ENCODE measurements around the gene MAGEC2.

DNA sequence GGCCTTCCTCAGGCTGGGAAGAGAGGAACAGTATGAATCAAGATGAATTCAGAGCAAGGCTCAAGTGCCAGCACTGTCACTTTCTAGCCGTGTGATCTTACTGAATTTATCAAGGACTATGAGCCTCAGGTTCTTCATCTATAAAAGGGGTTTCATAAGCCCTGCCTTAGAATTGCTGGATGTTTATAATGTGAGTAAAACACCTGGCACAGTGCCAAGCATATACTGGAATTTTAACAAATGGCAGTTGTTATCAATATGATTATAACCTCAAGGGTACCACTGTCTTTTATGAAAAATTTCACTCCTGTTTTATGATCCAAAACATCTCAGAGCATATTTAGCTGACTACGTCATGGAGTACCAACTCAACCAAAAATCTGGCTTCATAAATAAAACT is 4.0 kb downstream of the MAGEC2 start:
- TF ChIP-seq, protein P1, sequence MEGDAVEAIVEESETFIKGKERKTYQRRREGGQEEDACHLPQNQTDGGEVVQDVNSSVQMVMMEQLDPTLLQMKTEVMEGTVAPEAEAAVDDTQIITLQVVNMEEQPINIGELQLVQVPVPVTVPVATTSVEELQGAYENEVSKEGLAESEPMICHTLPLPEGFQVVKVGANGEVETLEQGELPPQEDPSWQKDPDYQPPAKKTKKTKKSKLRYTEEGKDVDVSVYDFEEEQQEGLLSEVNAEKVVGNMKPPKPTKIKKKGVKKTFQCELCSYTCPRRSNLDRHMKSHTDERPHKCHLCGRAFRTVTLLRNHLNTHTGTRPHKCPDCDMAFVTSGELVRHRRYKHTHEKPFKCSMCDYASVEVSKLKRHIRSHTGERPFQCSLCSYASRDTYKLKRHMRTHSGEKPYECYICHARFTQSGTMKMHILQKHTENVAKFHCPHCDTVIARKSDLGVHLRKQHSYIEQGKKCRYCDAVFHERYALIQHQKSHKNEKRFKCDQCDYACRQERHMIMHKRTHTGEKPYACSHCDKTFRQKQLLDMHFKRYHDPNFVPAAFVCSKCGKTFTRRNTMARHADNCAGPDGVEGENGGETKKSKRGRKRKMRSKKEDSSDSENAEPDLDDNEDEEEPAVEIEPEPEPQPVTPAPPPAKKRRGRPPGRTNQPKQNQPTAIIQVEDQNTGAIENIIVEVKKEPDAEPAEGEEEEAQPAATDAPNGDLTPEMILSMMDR (IDR thresholded peaks at IDR 0.05): no peak
- TF ChIP-seq POLR2A (IDR thresholded peaks at IDR 0.05): no peak
